Progenitor cell of endocrine pancreas (in vitro differentiated cells): ENCODE results near the gene SS18L1. TPM values are rescaled to one million over a fixed set of nuclear protein-coding genes. Genes with fewer than 3 reads are reported as not detected.
"Not testable (repeated sequence)": the region's sequence is repeated elsewhere in the genome, so short reads cannot be mapped to it uniquely, and the experiment has no call there.

Experiments used
- DNase-seq: peaks from one replicate; pipeline ENCODE4 v3.0.0; 2021; ENCODE audit warnings: low spot score; ENCODE audit not compliant: unreplicated experiment
- H3K27ac Mint-ChIP-seq: 2 replicates; pipeline ENCODE4 v1.8.0; 2021; ENCODE audit warnings: mild to moderate bottlenecking, moderate library complexity, mixed read lengths
- H3K27me3 Mint-ChIP-seq: 2 replicates; pipeline ENCODE4 v1.8.0; 2021; ENCODE audit warnings: mixed read lengths
- H3K36me3 Mint-ChIP-seq: 2 replicates; pipeline ENCODE4 v1.8.0; 2022; ENCODE audit warnings: mixed read lengths; ENCODE audit not compliant: insufficient read depth
- H3K4me1 Mint-ChIP-seq: 2 replicates; pipeline ENCODE4 v1.8.0; 2021; ENCODE audit warnings: low read depth, mixed read lengths
- H3K4me3 Mint-ChIP-seq: 2 replicates; pipeline ENCODE4 v1.8.0; 2021; ENCODE audit warnings: low read depth, mild to moderate bottlenecking, moderate library complexity, mixed read lengths
- H3K9me3 Mint-ChIP-seq: 2 replicates; pipeline ENCODE4 v1.8.0; 2021; ENCODE audit warnings: low read depth, mixed read lengths
- CTCF ChIP-seq: fragments of 200-600 bp; sonication (generic); IDR thresholded peaks from one replicate; pipeline ENCODE4 v1.5.0; 2021; ENCODE audit warnings: antibody characterized with exemption, mild to moderate bottlenecking; ENCODE audit not compliant: unreplicated experiment
- total RNA-seq: library from RNA; stranded (reverse); gene quantifications from 2 replicates; pipeline ENCODE4 v1.2.1, GENCODE V29; 2021

The SS18L1 gene
- total RNA-seq, 1 donor from 2014 or later: 29.8 TPM

GRCh38 chr20:62112368-62112767, 31.2 kb upstream of the SS18L1 start:
- H3K27me3 Mint-ChIP-seq: peaks cover 14% of the 10 kb centered on the region
- no peak for TF ChIP-seq CTCF
- H3K4me3 Mint-ChIP-seq: no peak overlapping the region
- H3K27ac Mint-ChIP-seq: no peak overlapping the region
- no peak for DNase-seq
- peaks cover 18% of the 10 kb centered on the region for H3K9me3 Mint-ChIP-seq
- H3K36me3 Mint-ChIP-seq: peaks cover 3% of the 10 kb centered on the region
- H3K4me1 Mint-ChIP-seq: no peaks in the 10 kb centered on the region

GRCh38 chr20:62114894-62115293, 28.7 kb upstream of the SS18L1 start:
- Mint-ChIP-seq H3K9me3 (peaks cover 9% of the 10 kb centered on the region), H3K36me3 (no peaks in the 10 kb centered on the region), H3K4me1 (no peaks in the 10 kb centered on the region), H3K27me3 (peaks cover 26% of the 10 kb centered on the region), H3K27ac (peak overlapping the region; percentile 41), H3K4me3 (no peak overlapping the region)
- no peak for DNase-seq
- TF ChIP-seq CTCF: no peak

- not testable (repeated sequence) for H3K4me1 Mint-ChIP-seq, H3K4me3 Mint-ChIP-seq, H3K27ac Mint-ChIP-seq
These were observed 27.7 kb upstream of the SS18L1 start for GRCh38 chr20:62115800-62116407.

GRCh38 chr20:62116558-62117361, 26.8 kb upstream of the SS18L1 start:
- no peak overlapping the region for H3K27ac Mint-ChIP-seq
- H3K4me1 Mint-ChIP-seq: no peaks in the 10 kb centered on the region
- no peaks in the 10 kb centered on the region for H3K36me3 Mint-ChIP-seq
- no peak for DNase-seq
- TF ChIP-seq CTCF: no peak
- H3K27me3 Mint-ChIP-seq: peaks cover 30% of the 10 kb centered on the region
- no peaks in the 10 kb centered on the region for H3K9me3 Mint-ChIP-seq
- H3K4me3 Mint-ChIP-seq: no peak overlapping the region

More at GRCh38 chr20:62115800-62116407, 27.7 kb upstream of the SS18L1 start:
- H3K27me3 Mint-ChIP-seq: peaks cover 30% of the 10 kb centered on the region
- not testable (repeated sequence) for DNase-seq, H3K9me3 Mint-ChIP-seq, H3K36me3 Mint-ChIP-seq

GRCh38 chr20:62117362-62117646, 26.3 kb upstream of the SS18L1 start:
- no peaks in the 10 kb centered on the region for H3K9me3 Mint-ChIP-seq

More at GRCh38 chr20:62117362-62117646, 26.3 kb upstream of the SS18L1 start:
- H3K4me3 Mint-ChIP-seq: no peak overlapping the region
- peaks cover 30% of the 10 kb centered on the region for H3K27me3 Mint-ChIP-seq
- H3K4me1 Mint-ChIP-seq: no peaks in the 10 kb centered on the region
- no peaks in the 10 kb centered on the region for H3K36me3 Mint-ChIP-seq
- no peak for DNase-seq
- no peak overlapping the region for H3K27ac Mint-ChIP-seq
- TF ChIP-seq CTCF: no peak
